CD4-positive, CD25-positive, alpha-beta regulatory T cell (primary cell): Measurements from ENCODE around the gene TNFRSF21. TPM values are rescaled to one million over a fixed set of nuclear protein-coding genes. Genes with fewer than 3 reads are reported as not detected.
A peak's percentile ranks its signal among the peaks of the same experiment; 100 is the strongest.
"Not testable (repeated sequence)": the region's sequence is repeated elsewhere in the genome, so short reads cannot be mapped to it uniquely, and the experiment has no call there.

Experiments used
- ATAC-seq, 2 donors: fragments of 150-1000 bp; cut with Tn5 transposase; one replicate each; pipeline ENCODE4 v1.10.0; 2021; ENCODE audit warnings: low read depth in 2 of 2, moderate number of reproducible peaks in 2 of 2, moderate library complexity in 1 of 2
- DNase-seq, 3 donors: peaks; one replicate each; pipeline versions ENCODE4 v3.0.0 to v3.0.0-alpha.2; 2012 to 2022; ENCODE audit warnings: mixed read lengths in 1 of 3
- H3K27ac ChIP-seq: one replicate; pipeline ENCODE4 v1.7.0; 2013; ENCODE audit warnings: mild to moderate bottlenecking, low read length; ENCODE audit not compliant: insufficient read depth, poor library complexity, severe bottlenecking
- H3K27me3 ChIP-seq: one replicate; pipeline ENCODE4 v1.7.0; 2013; ENCODE audit warnings: low read length; ENCODE audit not compliant: control insufficient read depth, insufficient read depth
- H3K36me3 ChIP-seq: one replicate; pipeline ENCODE4 v1.7.0; 2013; ENCODE audit warnings: mild to moderate bottlenecking, low read length, moderate library complexity; ENCODE audit not compliant: control insufficient read depth, insufficient read depth
- H3K4me1 ChIP-seq: 2 replicates; pipeline ENCODE4 v1.7.0; 2013; ENCODE audit warnings: mild to moderate bottlenecking, low read length; ENCODE audit not compliant: insufficient read depth, control insufficient read depth, poor library complexity, severe bottlenecking
- H3K4me3 ChIP-seq: one replicate; pipeline ENCODE4 v1.7.0; 2013; ENCODE audit warnings: low read depth, mild to moderate bottlenecking, low read length, moderate library complexity
- H3K9me3 ChIP-seq, 2 experiments: 1 replicate in 1 of 2; 2 replicates in 1 of 2; pipeline ENCODE4 v1.7.0; 2013; ENCODE audit warnings: low read length in 2 of 2, mild to moderate bottlenecking in 1 of 2, moderate library complexity in 1 of 2; ENCODE audit not compliant: control insufficient read depth in 2 of 2
- H3K27ac Mint-ChIP-seq, 3 donors: one replicate each; pipeline ENCODE4 v1.8.0; 2020 to 2022; ENCODE audit warnings: mild to moderate bottlenecking in 3 of 3, mixed read lengths in 3 of 3, moderate library complexity in 2 of 3
- H3K27me3 Mint-ChIP-seq: one replicate; pipeline ENCODE4 v1.8.0; 2022; ENCODE audit warnings: mild to moderate bottlenecking, mixed read lengths
- H3K36me3 Mint-ChIP-seq: one replicate; pipeline ENCODE4 v1.8.0; 2020; ENCODE audit warnings: mixed read lengths
- H3K4me1 Mint-ChIP-seq, 4 donors: one replicate each; pipeline ENCODE4 v1.8.0; 2020 to 2022; ENCODE audit warnings: mixed read lengths in 4 of 4, mild to moderate bottlenecking in 1 of 4
- H3K4me3 Mint-ChIP-seq, 4 donors: one replicate each; pipeline ENCODE4 v1.8.0; 2020 to 2022; ENCODE audit warnings: mild to moderate bottlenecking in 4 of 4, mixed read lengths in 4 of 4, moderate library complexity in 3 of 4
- H3K9me3 Mint-ChIP-seq, 7 donors: one replicate each; pipeline ENCODE4 v1.8.0; 2020 to 2022; ENCODE audit warnings: mixed read lengths in 7 of 7, mild to moderate bottlenecking in 3 of 7, moderate library complexity in 2 of 7
- polyA plus RNA-seq, 4 donors: library from polyadenylated mRNA; unstranded; fragments of 300-500 nt; fragmentation: Illumina TruSeq; gene quantifications; one replicate each; pipeline ENCODE4 v1.2.3, GENCODE V29; 2021
- total RNA-seq: library from RNA; stranded (reverse); gene quantifications from one replicate; pipeline ENCODE4 v1.2.3, GENCODE V29; 2022

TNFRSF21 gene
- total and polyA plus RNA-seq, 5 donors from 2014 or later, result 0.15 TPM; not detected in 4

- Mint-ChIP-seq H3K27ac (no peak overlapping the region), H3K4me3 (no peak overlapping the region)
These were observed 10.2 kb upstream of the TNFRSF21 start for GRCh38 chr6:47319867-47320266.

GRCh38 chr6:47319382-47319781, 9.7 kb upstream of the TNFRSF21 start:
- peaks cover 0 to 5% (median 0%) of the 10 kb centered on the region in 7 donors for H3K9me3 Mint-ChIP-seq
- H3K27me3 ChIP-seq, result no peaks in the 10 kb centered on the region
- no peaks in the 10 kb centered on the region for H3K4me1 ChIP-seq
- no peaks in the 10 kb centered on the region for H3K36me3 ChIP-seq
- no peaks in the 10 kb centered on the region for H3K9me3 ChIP-seq
- H3K27ac Mint-ChIP-seq, result no peak overlapping the region
- H3K36me3 Mint-ChIP-seq, result no peaks in the 10 kb centered on the region
- DNase-seq (no peak), ATAC-seq (no peak)
- H3K4me3 Mint-ChIP-seq, result no peak overlapping the region
- H3K4me3 ChIP-seq, result no peak overlapping the region
- peaks cover 16% of the 10 kb centered on the region for H3K27me3 Mint-ChIP-seq
- no peak overlapping the region for H3K27ac ChIP-seq
- H3K4me1 Mint-ChIP-seq, result no peaks in the 10 kb centered on the region

More at GRCh38 chr6:47319867-47320266, 10.2 kb upstream of the TNFRSF21 start:
- H3K4me1 Mint-ChIP-seq, result no peaks in the 10 kb centered on the region
- Histone ChIP-seq H3K36me3 (no peaks in the 10 kb centered on the region), H3K27ac (no peak overlapping the region), H3K4me3 (no peak overlapping the region), H3K9me3 (no peaks in the 10 kb centered on the region), H3K4me1 (no peaks in the 10 kb centered on the region), H3K27me3 (no peaks in the 10 kb centered on the region)
- H3K27me3 Mint-ChIP-seq, result peaks cover 16% of the 10 kb centered on the region
- DNase-seq (no peak), ATAC-seq (no peak)
- peaks cover 0 to 5% (median 0%) of the 10 kb centered on the region in 7 donors for H3K9me3 Mint-ChIP-seq
- no peaks in the 10 kb centered on the region for H3K36me3 Mint-ChIP-seq

GRCh38 chr6:47318236-47318989, 8.7 kb upstream of the TNFRSF21 start:
- no peak for ATAC-seq
- Histone ChIP-seq H3K4me1 (no peaks in the 10 kb centered on the region), H3K9me3 (no peaks in the 10 kb centered on the region), H3K4me3 (no peak overlapping the region), H3K27me3 (no peaks in the 10 kb centered on the region), H3K36me3 (no peaks in the 10 kb centered on the region), H3K27ac (no peak overlapping the region)
- no peaks in the 10 kb centered on the region for H3K4me1 Mint-ChIP-seq
- no peaks in the 10 kb centered on the region for H3K36me3 Mint-ChIP-seq
- peaks cover 13% of the 10 kb centered on the region for H3K27me3 Mint-ChIP-seq
- no peak overlapping the region for H3K4me3 Mint-ChIP-seq
- no peak for DNase-seq
- H3K9me3 Mint-ChIP-seq, result peaks cover 0 to 5% (median 0%) of the 10 kb centered on the region in 7 donors
- no peak overlapping the region for H3K27ac Mint-ChIP-seq

GRCh38 chr6:47315181-47315580, 5.5 kb upstream of the TNFRSF21 start:
- not testable (repeated sequence) for H3K4me3 ChIP-seq, H3K36me3 ChIP-seq, DNase-seq, H3K27ac Mint-ChIP-seq, H3K9me3 ChIP-seq, H3K9me3 Mint-ChIP-seq, ATAC-seq, H3K36me3 Mint-ChIP-seq, H3K4me1 ChIP-seq, H3K27me3 ChIP-seq, H3K4me1 Mint-ChIP-seq, H3K4me3 Mint-ChIP-seq, H3K27ac ChIP-seq
- H3K27me3 Mint-ChIP-seq, result peaks cover 35% of the 10 kb centered on the region

GRCh38 chr6:47310131-47310480, 401 bp upstream of the TNFRSF21 start:
- Mint-ChIP-seq H3K27ac (no peak overlapping the region), H3K4me1 (peaks cover 0 to 9% (median 5%) of the 10 kb centered on the region in 4 donors), H3K36me3 (no peaks in the 10 kb centered on the region), H3K9me3 (peaks cover 0 to 2% (median 0%) of the 10 kb centered on the region in 7 donors), H3K27me3 (peaks cover 57% of the 10 kb centered on the region), H3K4me3 (peak overlapping the region in 2 of 4 donors; percentile 44 to 88)
- Histone ChIP-seq H3K36me3 (no peaks in the 10 kb centered on the region), H3K27ac (no peak overlapping the region), H3K9me3 (no peaks in the 10 kb centered on the region), H3K27me3 (peaks cover 17% of the 10 kb centered on the region), H3K4me3 (no peak overlapping the region), H3K4me1 (peaks cover 14% of the 10 kb centered on the region)
- DNase-seq, result no peak
- no peak for ATAC-seq

- Histone ChIP-seq H3K27me3 (peaks cover 17% of the 10 kb centered on the region), H3K4me3 (no peak overlapping the region), H3K27ac (no peak overlapping the region), H3K36me3 (no peaks in the 10 kb centered on the region), H3K9me3 (no peaks in the 10 kb centered on the region), H3K4me1 (peaks cover 14% of the 10 kb centered on the region)
- peaks cover 0 to 2% (median 0%) of the 10 kb centered on the region in 7 donors for H3K9me3 Mint-ChIP-seq
- peak overlapping the region in 3 of 4 donors; percentile 10 to 50 (median 46) for H3K4me3 Mint-ChIP-seq
- DNase-seq (no peak), ATAC-seq (no peak)
- peaks cover 0 to 9% (median 5%) of the 10 kb centered on the region in 4 donors for H3K4me1 Mint-ChIP-seq
- no peak overlapping the region for H3K27ac Mint-ChIP-seq
- no peaks in the 10 kb centered on the region for H3K36me3 Mint-ChIP-seq
- peaks cover 54% of the 10 kb centered on the region for H3K27me3 Mint-ChIP-seq
These were observed 984 bp downstream of the TNFRSF21 start for GRCh38 chr6:47308552-47309290.

GRCh38 chr6:47308198-47308517, 1.5 kb downstream of the TNFRSF21 start:
- Histone ChIP-seq H3K27me3 (peaks cover 17% of the 10 kb centered on the region), H3K27ac (no peak overlapping the region), H3K36me3 (no peaks in the 10 kb centered on the region), H3K9me3 (no peaks in the 10 kb centered on the region), H3K4me3 (no peak overlapping the region), H3K4me1 (peaks cover 14% of the 10 kb centered on the region)
- peaks cover 56% of the 10 kb centered on the region for H3K27me3 Mint-ChIP-seq
- peak overlapping the region in 2 of 4 donors; percentile 2 to 10 for H3K4me3 Mint-ChIP-seq
- H3K27ac Mint-ChIP-seq, result no peak overlapping the region
- H3K36me3 Mint-ChIP-seq, result no peaks in the 10 kb centered on the region
- ATAC-seq (no peak), DNase-seq (no peak)
- peaks cover 0 to 2% (median 0%) of the 10 kb centered on the region in 7 donors for H3K9me3 Mint-ChIP-seq
- peaks cover 0 to 9% (median 5%) of the 10 kb centered on the region in 4 donors for H3K4me1 Mint-ChIP-seq
